ENCODE data around the gene ZNF263. TPM values are rescaled to one million over a fixed set of nuclear protein-coding genes. Genes with fewer than 3 reads are reported as not detected.

Gene ZNF263
- polyA plus RNA-seq (2012; rRNA removed) = 13.7 and 16.4 TPM in 2 replicates
- polyA plus RNA-seq (2012; cell fraction: cytosol; rRNA removed) = 13.2 and 14.7 TPM in 2 replicates
- 32.7 and 33.9 TPM in 2 replicates for polyA plus RNA-seq (2012; cell fraction: nucleus; rRNA removed)

- DNase-seq = peak; percentile 97
- H3K4me3 ChIP-seq (ENCODE audit: low read depth in 2 of 2, low read length in 1 of 2) = peak within 1 kb of the TSS; percentile 84 to 91
- H3K9me3 ChIP-seq = no peaks in the 10 kb centered on the region
- peaks cover under 1% of the 10 kb centered on the region; the same call in 1 of the 2 replicates for H3K27me3 ChIP-seq (ENCODE audit: insufficient read depth)
- H3K79me2 ChIP-seq (ENCODE audit: insufficient read depth) = peaks cover 46% of the 10 kb centered on the region
- 0% methylated on average over 19 of the region's 72 CpGs for WGBS (ENCODE audit: low lambda C conversion rate)
- H3K27ac ChIP-seq (ENCODE audit: low read depth in 2 of 2, low read length in 1 of 2) = peak within 1 kb of the TSS; percentile 98 to 99
- H2AFZ ChIP-seq (ENCODE audit: low read depth) = peak within 1 kb of the TSS; percentile 96
- H3K36me3 ChIP-seq (replicated peaks in 1 of 2; ENCODE audit: control insufficient read depth in 1 of 2, insufficient read depth in 2 of 2, low read length in 1 of 2) = peaks cover 21 to 36% of the 10 kb centered on the region in 2 experiments
- no peaks in the 10 kb centered on the region for H3K9me2 ChIP-seq
- 0 out of 2 replicates have a peak, but pooled peaks cover 5% of the 10 kb centered on the region for H4K20me1 ChIP-seq (ENCODE audit: insufficient read depth)
- peaks cover 7 to 18% of the 10 kb centered on the region in 2 experiments for H3K4me1 ChIP-seq (ENCODE audit: control insufficient read depth in 1 of 2, insufficient read depth in 2 of 2, low read depth in 1 of 2, low read length in 1 of 2)
- H3K9ac ChIP-seq = peak within 1 kb of the TSS; percentile 76
- peak within 1 kb of the TSS; percentile 99 for H3K4me2 ChIP-seq
- ChIA-PET POLR2A (interaction anchor here (0.6 to 1.9 kb wide), 11 partner anchors 16 to 218 kb away, joined by 3 to 9 read pairs (median 4); partner anchors contain the start of genes CLUAP1, NAA60 and ZNF597), CTCF (interaction anchor here (0.9 to 1.6 kb wide), 5 partner anchors 16 to 33 kb away, joined by 3 to 5 read pairs (median 3); no protein-coding TSS in a partner anchor)
- peaks cover 4% of the 10 kb centered on the region for H3F3A ChIP-seq (replicated peaks; ENCODE audit: insufficient read depth)
- TF ChIP-seq FOSL2 (IDR thresholded peaks at IDR 0.05; ENCODE audit: borderline replicate concordance, low read depth) (peak; percentile 12; the same call in 1 of the 2 replicates), FOXM1 (IDR thresholded peaks at IDR 0.05; ENCODE audit: low read depth) (no peak), NRF1 (IDR thresholded peaks at IDR 0.05; ENCODE audit: low read depth, low read length) (peak; percentile 78), ELF1 (IDR thresholded peaks at IDR 0.05) (peak; percentile 67), SIN3A (IDR thresholded peaks at IDR 0.05; ENCODE audit: borderline replicate concordance, low read depth, low read length) (peak; percentile 57; the same call in 1 of the 2 replicates), TAF1 (IDR thresholded peaks at IDR 0.05; ENCODE audit: borderline replicate concordance, low read depth, low read length) (peak; percentile 42; the same call in 1 of the 2 replicates), USF2 (IDR thresholded peaks at IDR 0.05; ENCODE audit: borderline replicate concordance, low read depth, low read length) (peak; percentile 74), POLR2AphosphoS5 (IDR thresholded peaks at IDR 0.05; ENCODE audit: low read depth, low read length) (peak; percentile 56), GATA2 (CRISPR knock-in tag; IDR thresholded peaks at IDR 0.05) (no peak), SMC3 (IDR thresholded peaks at IDR 0.05; ENCODE audit: low read depth, low read length) (no peak), RFX5 (IDR thresholded peaks at IDR 0.05; ENCODE audit: low read length) (no peak; the same call in 1 of the 2 replicates), GABPA (IDR thresholded peaks at IDR 0.05; ENCODE audit: low read depth) (peak; percentile 86), JUND (IDR thresholded peaks at IDR 0.05) (no peak), USF1 (IDR thresholded peaks at IDR 0.05; ENCODE audit: borderline replicate concordance, low read depth) (peak; percentile 88), MEF2A (IDR thresholded peaks at IDR 0.05; ENCODE audit: borderline replicate concordance, low read depth) (no peak), EZH2phosphoT487 (IDR thresholded peaks at IDR 0.05; ENCODE audit: borderline replicate concordance, low read depth) (no peak), FOXJ3 (CRISPR knock-in tag; IDR thresholded peaks at IDR 0.05) (no peak; the same call in 1 of the 2 replicates), RXRA (IDR thresholded peaks at IDR 0.05; ENCODE audit: borderline replicate concordance, low read depth) (no peak), YY1 (IDR thresholded peaks at IDR 0.05; ENCODE audit: low read depth) (peak; percentile 44; the same call in 1 of the 2 replicates), NFIC (IDR thresholded peaks at IDR 0.05; ENCODE audit: borderline replicate concordance) (no peak), TEAD4 (IDR thresholded peaks at IDR 0.05; ENCODE audit: borderline replicate concordance, insufficient read depth) (no peak), RAD21 (IDR thresholded peaks at IDR 0.05; ENCODE audit: low read length) (no peak), CTCF (IDR thresholded peaks at IDR 0.05) (no peak), MXI1 (IDR thresholded peaks at IDR 0.05; ENCODE audit: low read depth, low read length) (peak; percentile 68), REST (IDR thresholded peaks at IDR 0.05; ENCODE audit: low read depth, low read length) (peak; percentile 52; the same call in 1 of the 2 replicates), EP300 (IDR thresholded peaks at IDR 0.05; ENCODE audit: borderline replicate concordance in 1 of 2, low read depth in 1 of 2, low read length in 1 of 2) (no peak)
Measured at GRCh38 chr16:3282730-3283542, at the start of gene ZNF263. ZNF263 (plus strand) TSS chr16:3283491; CDS start chr16:3283819, 328 bp downstream.

All from SK-N-SH (cell line).